GM12878 (cell line): ENCODE measurements around the gene FNDC3B. TPM values are rescaled to one million over a fixed set of nuclear protein-coding genes. Genes with fewer than 3 reads are reported as not detected.

Experiments
- ASH2L ChIP-seq: fragments of 300-600, 200-600 bp; sonication (generic); IDR thresholded peaks from 2 replicates; pipeline ENCODE4 v1.6.1; 2017; ENCODE audit warnings: low read depth, mild to moderate bottlenecking, borderline replicate concordance
- ATF7 ChIP-seq: fragments of 450-650 bp; IDR thresholded peaks from 2 replicates; pipeline ENCODE4 v1.6.1; 2016; ENCODE audit warnings: low read depth, mild to moderate bottlenecking
- BHLHE40 ChIP-seq, 2 experiments: fragments of 450-650 bp in 1 of 2; IDR thresholded peaks; 2 replicates each; pipeline ENCODE4 v1.6.1; 2011 to 2017; ENCODE audit warnings: low read depth in 2 of 2, borderline replicate concordance in 1 of 2, improper control_type of control experiment in 1 of 2, low read length in 1 of 2, mild to moderate bottlenecking in 1 of 2
- HDAC6 ChIP-seq: fragments of 200-600 bp; sonication (generic); IDR thresholded peaks from one replicate; pipeline ENCODE4 v1.8.0; 2017; ENCODE audit warnings: antibody characterized with exemption; ENCODE audit not compliant: unreplicated experiment
- IRF3 ChIP-seq: fragments of 450-650 bp; IDR thresholded peaks from 2 replicates; pipeline ENCODE4 v1.6.1; 2014; ENCODE audit warnings: mild to moderate bottlenecking
- IRF4 ChIP-seq: IDR thresholded peaks from 2 replicates; pipeline ENCODE4 v1.6.1; 2011; ENCODE audit warnings: low read depth, low read length
- MTA2 ChIP-seq: fragments of 450-650 bp; IDR thresholded peaks from 2 replicates; pipeline ENCODE4 v1.6.1; 2016; ENCODE audit warnings: low read depth, mild to moderate bottlenecking, moderate library complexity
- MTA3 ChIP-seq: IDR thresholded peaks from 2 replicates; pipeline ENCODE4 v1.6.1; 2012; ENCODE audit warnings: low read length, inconsistent platforms, borderline replicate concordance
- MYB ChIP-seq: fragments of 150-350 bp; IDR thresholded peaks from 2 replicates; pipeline ENCODE4 v1.6.1; 2014; ENCODE audit warnings: mild to moderate bottlenecking, low read depth, low read length, borderline replicate concordance
- NKRF ChIP-seq: fragments of 450-650 bp; conservative IDR thresholded peaks from 2 replicates; pipeline ENCODE4 v1.6.1; 2017; ENCODE audit warnings: mild to moderate bottlenecking, moderate library complexity
- NR2C2 ChIP-seq: IDR thresholded peaks from 2 replicates; pipeline ENCODE4 v1.6.1; 2011; ENCODE audit warnings: borderline replicate concordance, low read depth; ENCODE audit not compliant: control insufficient read depth, insufficient read length
- NR2F1 ChIP-seq: fragments of 450-650 bp; conservative IDR thresholded peaks from 2 replicates; pipeline ENCODE4 v1.6.1; 2017; ENCODE audit warnings: mild to moderate bottlenecking
- PML ChIP-seq: IDR thresholded peaks from 2 replicates; pipeline ENCODE4 v1.6.1; 2012; ENCODE audit warnings: low read length, inconsistent platforms
- RAD21 ChIP-seq: IDR thresholded peaks from 2 replicates; pipeline ENCODE4 v1.6.1; 2011; ENCODE audit warnings: mild to moderate bottlenecking, low read depth, low read length, moderate library complexity; ENCODE audit not compliant: insufficient read depth
- REST ChIP-seq: IDR thresholded peaks from 2 replicates; pipeline ENCODE4 v1.6.1; 2012; ENCODE audit warnings: mild to moderate bottlenecking, low read depth, low read length
- SMAD5 ChIP-seq: IDR thresholded peaks from 2 replicates; pipeline ENCODE4 v1.6.1; 2016; ENCODE audit warnings: antibody characterized with exemption, low read depth
- SP1 ChIP-seq: IDR thresholded peaks from one replicate; pipeline ENCODE4 v1.6.1; 2011; ENCODE audit warnings: low read depth, low read length
- SPI1 ChIP-seq: IDR thresholded peaks from 2 replicates; pipeline ENCODE4 v1.6.1; 2011; ENCODE audit warnings: low read depth, mild to moderate bottlenecking, low read length, moderate library complexity, borderline replicate concordance; ENCODE audit not compliant: insufficient read depth
- SUPT20H ChIP-seq: IDR thresholded peaks from 2 replicates; pipeline ENCODE4 v1.6.1; 2011; ENCODE audit warnings: low read depth, mild to moderate bottlenecking, low read length, moderate library complexity, borderline replicate concordance; ENCODE audit not compliant: control insufficient read depth
- SUZ12 ChIP-seq: fragments of 200-600 bp; sonication (generic); IDR thresholded peaks from one replicate; pipeline ENCODE4 v1.6.1; 2018; ENCODE audit warnings: antibody characterized with exemption, mild to moderate bottlenecking; ENCODE audit not compliant: unreplicated experiment
- USF2 ChIP-seq: IDR thresholded peaks from 2 replicates; pipeline ENCODE4 v1.6.1; 2011; ENCODE audit warnings: low read depth, low read length, improper control_type of control experiment, borderline replicate concordance
- ZNF384 ChIP-seq: IDR thresholded peaks from 2 replicates; pipeline ENCODE4 v1.6.1; 2012; ENCODE audit warnings: low read depth, mild to moderate bottlenecking, low read length, improper control_type of control experiment, borderline replicate concordance
- polyA plus RNA-seq, 11 experiments: library from polyadenylated mRNA; depleted of rRNA in 4 of 11; unstranded in 6 of 11; stranded (reverse) in 5 of 11; fragments of >200 nt; fragmentation: Nextera tagmentation in 4 of 11; fragmentation: Illumina TruSeq in 1 of 11; extraction: Ambion mirVana in 4 of 11; extraction: Trizol in 1 of 11; gene quantifications; 1 replicate in 1 of 11; 2 replicates in 10 of 11; pipeline versions ENCODE4 v1.2.1 to v1.2.3, GENCODE V29; 2011 to 2016; ENCODE audit warnings: inconsistent platforms in 2 of 11, missing spikeins in 2 of 11, low read depth in 1 of 11
- total RNA-seq, 4 experiments: library from RNA; depleted of rRNA in 3 of 4; stranded (reverse); fragments of >200 nt in 3 of 4; fragmentation: Illumina TruSeq in 1 of 4; extraction: Trizol in 1 of 4; gene quantifications; 2 replicates each; pipeline versions ENCODE4 v1.2.1 to v1.2.3, GENCODE V29; 2013 to 2021

FNDC3B gene
- total and polyA plus RNA-seq, 10 of the 15 experiments (the other 5 are each of a cell fraction or from before 2014, with no cell fraction given) = 7.9 to 35.0 (median 18.5) TPM

GRCh38 chr3:172145031-172145686 is 105.8 kb downstream of the FNDC3B start (continued):
- TF ChIP-seq ZNF384 (no peak), BHLHE40 (IDR thresholded peaks at IDR 0.05; ENCODE audit: borderline replicate concordance in 1 of 2, low read depth in 2 of 2, low read length in 1 of 2) (no peak), SP1 (no peak), IRF3 (no peak), SMAD5 (no peak), USF2 (no peak), SUZ12 (no peak), MTA2 (peak; percentile 35; the same call in 1 of the 2 replicates), SUPT20H (no peak), NR2C2 (no peak), NR2F1 (no peak), SPI1 (peak; percentile 20; the same call in 1 of the 2 replicates), ATF7 (0 out of 2 replicates have a peak, but pooled peaks have one; percentile 33), REST (no peak), RAD21 (no peak; the same call in 1 of the 2 replicates), ASH2L (no peak), HDAC6 (no peak), NKRF (no peak), MYB (no peak), PML (peak; percentile 38; the same call in 1 of the 2 replicates), MTA3 (0 out of 2 replicates have a peak, but pooled peaks have one; percentile 27), IRF4 (0 out of 2 replicates have a peak, but pooled peaks have one; percentile 30)
